IMR-90 (cell line): ENCODE data around the gene CADM2. TPM values are rescaled to one million over a fixed set of nuclear protein-coding genes. Genes with fewer than 3 reads are reported as not detected.

Experiments used
- ATAC-seq: fragments of 200-7000 bp; cut with Tn5 transposase; 2 replicates; pipeline ENCODE4 v1.9.1; 2020; ENCODE audit warnings: low read depth, mild to moderate bottlenecking, moderate library complexity
- BruUV-seq: library from RNA; stranded (reverse); fragments of 400-500 nt; replicated peaks from 2 replicates; lab custom pipeline; 2021; lab: Mats Ljungman, UMichigan
- CTCF ChIA-PET: fragments of 300-600 bp; formaldehyde crosslinking; extraction: SDS; loops from one replicate; lab custom pipeline; 2021; ENCODE audit warnings: antibody characterized with exemption; lab: Yijun Ruan, JAX
- POLR2A ChIA-PET: fragments of 300-600 bp; sonication (Branson Sonifier 250); formaldehyde crosslinking; loops from one replicate; lab custom pipeline; 2022; ENCODE audit warnings: antibody characterized with exemption; ENCODE audit not compliant: unreplicated experiment; lab: Charles Lee
- DNase-seq: peaks from one replicate; pipeline ENCODE4 v3.0.0; 2013
- H2AFZ ChIP-seq: replicated peaks from 2 replicates; pipeline ENCODE3; 2013; ENCODE audit warnings: low read length, mild to moderate bottlenecking; ENCODE audit not compliant: poor library complexity
- H2AK5ac ChIP-seq: 2 replicates; pipeline ENCODE4 v1.6.1; 2013; ENCODE audit warnings: low read depth, low read length, inconsistent platforms
- H2AK9ac ChIP-seq: replicated peaks from 2 replicates; pipeline ENCODE3; 2013; ENCODE audit warnings: mild to moderate bottlenecking, low read depth, low read length, moderate library complexity; ENCODE audit not compliant: poor library complexity
- H2BK120ac ChIP-seq: 2 replicates; pipeline ENCODE4 v1.6.1; 2013; ENCODE audit warnings: low read depth, low read length, inconsistent platforms
- H2BK15ac ChIP-seq: 3 replicates; pipeline ENCODE4 v1.6.1; 2013; ENCODE audit warnings: low read depth, low read length, inconsistent platforms
- H2BK20ac ChIP-seq: 2 replicates; pipeline ENCODE4 v1.6.1; 2013; ENCODE audit warnings: low read depth, mild to moderate bottlenecking, inconsistent platforms, low read length, moderate library complexity
- H2BK5ac ChIP-seq: 2 replicates; pipeline ENCODE4 v1.6.1; 2013; ENCODE audit warnings: mild to moderate bottlenecking, low read depth, low read length, inconsistent platforms; ENCODE audit not compliant: poor library complexity, severe bottlenecking
- H3K14ac ChIP-seq: replicated peaks from 2 replicates; pipeline ENCODE4 v1.6.1; 2013; ENCODE audit warnings: low read depth, low read length, inconsistent platforms
- H3K18ac ChIP-seq: 2 replicates; pipeline ENCODE4 v1.6.1; 2013; ENCODE audit warnings: low read depth, low read length, control low read depth
- H3K23ac ChIP-seq: 2 replicates; pipeline ENCODE4 v1.6.1; 2013; ENCODE audit warnings: low read depth, low read length, inconsistent platforms
- H3K27ac ChIP-seq: 2 replicates; pipeline ENCODE4 v1.5.1; 2013; ENCODE audit warnings: mild to moderate bottlenecking, control low read depth, low read length; ENCODE audit not compliant: insufficient read depth
- H3K27me3 ChIP-seq: 2 replicates; pipeline ENCODE4 v1.6.1; 2013; ENCODE audit warnings: low read length; ENCODE audit not compliant: control insufficient read depth, insufficient read depth
- H3K36me3 ChIP-seq: 2 replicates; pipeline ENCODE4 v1.6.1; 2013; ENCODE audit warnings: low read length, mixed read lengths; ENCODE audit not compliant: control insufficient read depth, insufficient read depth
- H3K4ac ChIP-seq: 2 replicates; pipeline ENCODE4 v1.6.1; 2013; ENCODE audit warnings: low read depth, low read length, inconsistent platforms
- H3K4me1 ChIP-seq: 2 replicates; pipeline ENCODE4 v1.6.1; 2013; ENCODE audit warnings: low read length, mixed read lengths; ENCODE audit not compliant: control insufficient read depth, insufficient read depth
- H3K4me2 ChIP-seq: 2 replicates; pipeline ENCODE4 v1.6.1; 2013; ENCODE audit warnings: low read depth, mild to moderate bottlenecking, control low read depth, low read length, moderate library complexity
- H3K4me3 ChIP-seq: 2 replicates; pipeline ENCODE4 v1.5.1; 2013; ENCODE audit warnings: low read depth, mild to moderate bottlenecking, control low read depth, low read length, moderate library complexity; ENCODE audit not compliant: insufficient read depth
- H3K56ac ChIP-seq: 2 replicates; pipeline ENCODE4 v1.6.1; 2013; ENCODE audit warnings: low read length, inconsistent platforms; ENCODE audit not compliant: insufficient read depth; ENCODE audit errors: extremely low read depth
- H3K79me1 ChIP-seq, 2 experiments: 2 replicates each; pipeline ENCODE4 v1.6.1; 2013; ENCODE audit warnings: low read length in 2 of 2, inconsistent platforms in 1 of 2, low read depth in 1 of 2
- H3K9ac ChIP-seq: 2 replicates; pipeline ENCODE4 v1.6.1; 2013; ENCODE audit warnings: low read depth, low read length, control low read depth
- H3K9me1 ChIP-seq: 2 replicates; pipeline ENCODE4 v1.6.1; 2013; ENCODE audit warnings: low read length, inconsistent platforms; ENCODE audit not compliant: insufficient read depth
- H3K9me3 ChIP-seq: 2 replicates; pipeline ENCODE4 v1.6.1; 2013; ENCODE audit warnings: low read length; ENCODE audit not compliant: control insufficient read depth, insufficient read depth
- H4K20me1 ChIP-seq: 2 replicates; pipeline ENCODE4 v1.6.1; 2013; ENCODE audit warnings: low read length, inconsistent platforms; ENCODE audit not compliant: insufficient read depth
- H4K5ac ChIP-seq: 2 replicates; pipeline ENCODE4 v1.6.1; 2013; ENCODE audit warnings: mild to moderate bottlenecking, low read depth, low read length, control low read depth
- H4K8ac ChIP-seq, 2 experiments: 2 replicates each; pipeline ENCODE4 v1.6.1; 2013; ENCODE audit warnings: low read depth in 2 of 2, low read length in 2 of 2, control low read depth in 1 of 2, inconsistent platforms in 1 of 2
- H4K91ac ChIP-seq: 2 replicates; pipeline ENCODE4 v1.6.1; 2013; ENCODE audit warnings: low read depth, low read length, inconsistent platforms; ENCODE audit not compliant: insufficient read depth
- BHLHE40 ChIP-seq: fragments of 150-350 bp; IDR thresholded peaks from 2 replicates; pipeline ENCODE4 v1.6.1; 2016; ENCODE audit warnings: mild to moderate bottlenecking, low read depth, low read length
- CEBPB ChIP-seq: IDR thresholded peaks from 2 replicates; pipeline ENCODE4 v1.6.1; 2012; ENCODE audit warnings: low read depth, low read length, improper control_type of control experiment
- CHD1 ChIP-seq: IDR thresholded peaks from 2 replicates; pipeline ENCODE4 v1.6.1; 2012; ENCODE audit warnings: low read depth, low read length, improper control_type of control experiment
- CTCF ChIP-seq: conservative IDR thresholded peaks from 2 replicates; pipeline ENCODE4 v1.5.1; 2012; ENCODE audit warnings: mild to moderate bottlenecking, low read depth, low read length, improper control_type of control experiment
- ELK1 ChIP-seq: fragments of 150-350 bp; IDR thresholded peaks from 2 replicates; pipeline ENCODE4 v1.6.1; 2016; ENCODE audit warnings: low read depth, mild to moderate bottlenecking, low read length, moderate library complexity, borderline replicate concordance
- FOS ChIP-seq: fragments of 150-350 bp; IDR thresholded peaks from 2 replicates; pipeline ENCODE4 v1.6.1; 2016; ENCODE audit warnings: low read depth, low read length
- MAFK ChIP-seq: IDR thresholded peaks from 2 replicates; pipeline ENCODE4 v1.6.1; 2012; ENCODE audit warnings: low read depth, low read length, improper control_type of control experiment
- MAZ ChIP-seq: IDR thresholded peaks from 2 replicates; pipeline ENCODE4 v1.6.1; 2012; ENCODE audit warnings: low read depth, mild to moderate bottlenecking, low read length, improper control_type of control experiment, moderate library complexity, borderline replicate concordance
- MXI1 ChIP-seq: IDR thresholded peaks from 2 replicates; pipeline ENCODE4 v1.6.1; 2012; ENCODE audit warnings: low read depth, mild to moderate bottlenecking, low read length, moderate library complexity, borderline replicate concordance
- NFE2L2 ChIP-seq: fragments of 150-350 bp; IDR thresholded peaks from 2 replicates; pipeline ENCODE4 v1.6.1; 2016; ENCODE audit warnings: low read depth, mild to moderate bottlenecking, low read length
- POLR2A ChIP-seq: IDR thresholded peaks from 2 replicates; pipeline ENCODE4 v1.6.1; 2012; ENCODE audit warnings: mild to moderate bottlenecking, low read depth, low read length
- RAD21 ChIP-seq: IDR thresholded peaks from 2 replicates; pipeline ENCODE4 v1.6.1; 2012; ENCODE audit warnings: low read length, improper control_type of control experiment
- RCOR1 ChIP-seq: IDR thresholded peaks from 2 replicates; pipeline ENCODE4 v1.6.1; 2012; ENCODE audit warnings: mild to moderate bottlenecking, low read length, improper control_type of control experiment; ENCODE audit not compliant: insufficient replicate concordance
- RFX5 ChIP-seq: IDR thresholded peaks from 2 replicates; pipeline ENCODE4 v1.8.0; 2012; ENCODE audit warnings: low read depth, mild to moderate bottlenecking, low read length, moderate library complexity
- SMC3 ChIP-seq: fragments of 150-350 bp; IDR thresholded peaks from 2 replicates; pipeline ENCODE4 v1.6.1; 2016; ENCODE audit warnings: low read depth, mild to moderate bottlenecking, antibody characterized with exemption, low read length, moderate library complexity
- USF2 ChIP-seq: fragments of 150-350 bp; IDR thresholded peaks from 2 replicates; pipeline ENCODE4 v1.6.1; 2017; ENCODE audit warnings: mild to moderate bottlenecking, antibody characterized with exemption, low read length, low read depth
- WGBS, 2 experiments: methylation state at CpG; one replicate each; pipeline versions ENCODE4 v1.1.5 to v1.1.7; 2013; ENCODE audit warnings: missing lambda C conversion rate in 2 of 2; ENCODE audit not compliant: insufficient read length in 1 of 2; ENCODE audit errors: extremely low coverage in 2 of 2; 5-methylcytosine and 5-hydroxymethylcytosine counted together
- dilution Hi-C: fragments of 300-500 bp; cut with HindIII; formaldehyde crosslinking; loops from one replicate; pipeline ENCODE4 v1.14.3; 2018; ENCODE audit warnings: low sequenced_read_pairs; ENCODE audit not compliant: unreplicated experiment
- in situ Hi-C: fragments of 300-500 bp; cut with MboI; formaldehyde crosslinking; loops from 3 replicates; pipeline ENCODE4 v1.14.3; 2019; ENCODE audit warnings: low sequenced_read_pairs, inconsistent platforms, mixed read lengths
- intact Hi-C: fragments of 100-400 bp; cut with micrococcal nuclease; formaldehyde crosslinking; loops from 2 replicates; pipeline ENCODE4 v1.10.0; 2022
- polyA plus RNA-seq, 3 experiments: library from polyadenylated mRNA; depleted of rRNA; stranded (reverse); fragments of >200 nt; gene quantifications; 2 replicates each; pipeline ENCODE4 v1.2.3, GENCODE V29; 2012; ENCODE audit warnings: low replicate concordance in 1 of 3
- total RNA-seq: library from RNA; depleted of rRNA; stranded (reverse); fragments of >200 nt; gene quantifications from 2 replicates; pipeline ENCODE4 v1.2.3, GENCODE V29; 2012

Gene CADM2
- total and polyA plus RNA-seq, 2 of the 4 experiments (the other 2 are of a cell fraction): not detected

- no peak overlapping the region for H3K27ac ChIP-seq
Measured at GRCh38 chr3:85005946-85006345, 47.2 kb downstream of the CADM2 start.

More at GRCh38 chr3:85005946-85006345, 47.2 kb downstream of the CADM2 start:
- H2AFZ ChIP-seq: no peak overlapping the region
- H2BK20ac ChIP-seq: no peak overlapping the region
- no peak overlapping the region for H3K18ac ChIP-seq
- CTCF ChIA-PET: no interaction called here
- WGBS, 2 experiments: no CpG with 5 or more reads among the region's 1 CpG
- H3K4me1 ChIP-seq: no peaks in the 10 kb centered on the region
- H4K91ac ChIP-seq: no peak overlapping the region
- no peak overlapping the region for H3K9ac ChIP-seq
- no peak for ATAC-seq
- no peak overlapping the region for H3K14ac ChIP-seq
- H3K23ac ChIP-seq: no peak overlapping the region
- H3K9me1 ChIP-seq: no peaks in the 10 kb centered on the region
- H4K8ac ChIP-seq: no peak overlapping the region
- H3K36me3 ChIP-seq: no peaks in the 10 kb centered on the region
- H2BK15ac ChIP-seq: no peak overlapping the region
- POLR2A ChIA-PET: no interaction called here
- no peak overlapping the region for H3K4me2 ChIP-seq
- no peak overlapping the region for H2BK120ac ChIP-seq
- in situ Hi-C loops: no loop called here
- dilution Hi-C loops: no loop called here
- H3K56ac ChIP-seq: no peak overlapping the region
- H4K20me1 ChIP-seq: no peaks in the 10 kb centered on the region
- no peak for DNase-seq
- H3K4ac ChIP-seq: no peak overlapping the region
- no peak overlapping the region for H2AK5ac ChIP-seq
- H3K9me3 ChIP-seq: no peaks in the 10 kb centered on the region
- no peak overlapping the region for H3K4me3 ChIP-seq
- no peak overlapping the region for H2BK5ac ChIP-seq
- no peaks in the 10 kb centered on the region for H3K79me1 ChIP-seq
- no peaks in the 10 kb centered on the region for H3K27me3 ChIP-seq
- intact Hi-C loops: no loop called here
- H4K5ac ChIP-seq: no peak overlapping the region
- H2AK9ac ChIP-seq: no peak overlapping the region
- no TSS peak for BruUV-seq
- TF ChIP-seq BHLHE40 (no peak), NFE2L2 (no peak), CEBPB (no peak), MXI1 (no peak), USF2 (no peak), CHD1 (no peak), FOS (no peak), POLR2A (no peak), MAFK (no peak), MAZ (no peak), RFX5 (no peak), CTCF (no peak), SMC3 (no peak), RCOR1 (no peak), ELK1 (no peak), RAD21 (no peak)
